Measurements from ENCODE around the gene PTCRA. TPM values are rescaled to one million over a fixed set of nuclear protein-coding genes. Genes with fewer than 3 reads are reported as not detected.

Gene PTCRA
- total RNA-seq, 1 donor from 2014 or later, result not detected

DNA sequence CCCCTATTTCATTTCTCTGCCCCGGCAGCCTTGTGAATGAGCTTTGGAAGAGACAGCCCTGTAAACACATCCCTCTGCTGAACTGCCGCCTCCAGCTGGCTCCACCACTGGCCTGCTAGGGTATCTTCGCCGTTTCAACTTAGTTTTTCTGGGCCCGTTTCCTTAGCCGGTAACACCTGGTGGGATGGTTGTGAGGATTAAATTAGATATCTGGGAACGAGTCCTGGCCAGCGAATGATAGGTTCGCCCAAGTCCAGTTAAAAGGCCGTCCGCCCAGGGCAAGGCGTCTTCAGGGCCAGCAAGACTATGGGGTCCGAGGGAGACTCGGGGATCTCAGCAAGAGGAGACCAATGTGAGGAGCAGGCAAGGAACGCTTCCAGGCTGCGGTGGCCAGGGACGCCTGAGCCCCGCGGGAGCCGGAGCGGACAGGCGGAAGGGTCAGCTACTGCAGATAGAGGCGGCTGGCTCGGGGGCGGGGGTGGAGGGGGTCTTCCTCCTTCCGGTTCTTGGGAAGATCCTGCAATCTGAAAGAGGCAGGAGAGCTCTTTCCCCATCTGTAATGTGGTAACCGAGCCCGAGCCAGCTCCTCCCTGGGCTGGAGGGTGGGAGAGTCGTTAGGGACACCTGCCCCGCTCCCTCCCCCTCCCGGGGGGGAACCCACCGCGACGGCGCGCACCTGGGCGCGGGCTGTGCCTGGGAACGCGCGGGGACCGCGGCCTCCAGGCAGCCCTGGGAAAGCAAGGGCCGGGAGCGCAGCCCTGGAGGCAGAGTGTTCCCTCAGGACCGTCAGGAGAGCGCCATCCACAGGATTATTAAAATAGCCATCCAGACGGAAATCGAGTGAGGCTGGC, 4.5 kb upstream of the PTCRA start:
- Histone ChIP-seq H3K4me2 (peak overlapping the region; percentile 91), H3K36me3 (no peaks in the 10 kb centered on the region), H3K4me3 (peak overlapping the region; percentile 69), H3K79me2 (ENCODE audit: low read depth) (no peaks in the 10 kb centered on the region), H3K4me1 (no peaks in the 10 kb centered on the region), H3F3A (ENCODE audit: low read depth) (peaks cover 28% of the 10 kb centered on the region), H2AFZ (replicated peaks) (peak overlapping the region; percentile 99), H3K27ac (peak overlapping the region; percentile 95), H3K9ac (no peak overlapping the region), H3K27me3 (no peaks in the 10 kb centered on the region), H4K20me1 (ENCODE audit: low read depth) (no peaks in the 10 kb centered on the region), H3K9me3 (ENCODE audit: low read depth) (no peaks in the 10 kb centered on the region)
- peak overlapping the region; percentile 26 for H3K27ac Mint-ChIP-seq
- DNase-seq (ENCODE audit: low spot score), result peak; percentile 87
- TF ChIP-seq, protein P1, sequence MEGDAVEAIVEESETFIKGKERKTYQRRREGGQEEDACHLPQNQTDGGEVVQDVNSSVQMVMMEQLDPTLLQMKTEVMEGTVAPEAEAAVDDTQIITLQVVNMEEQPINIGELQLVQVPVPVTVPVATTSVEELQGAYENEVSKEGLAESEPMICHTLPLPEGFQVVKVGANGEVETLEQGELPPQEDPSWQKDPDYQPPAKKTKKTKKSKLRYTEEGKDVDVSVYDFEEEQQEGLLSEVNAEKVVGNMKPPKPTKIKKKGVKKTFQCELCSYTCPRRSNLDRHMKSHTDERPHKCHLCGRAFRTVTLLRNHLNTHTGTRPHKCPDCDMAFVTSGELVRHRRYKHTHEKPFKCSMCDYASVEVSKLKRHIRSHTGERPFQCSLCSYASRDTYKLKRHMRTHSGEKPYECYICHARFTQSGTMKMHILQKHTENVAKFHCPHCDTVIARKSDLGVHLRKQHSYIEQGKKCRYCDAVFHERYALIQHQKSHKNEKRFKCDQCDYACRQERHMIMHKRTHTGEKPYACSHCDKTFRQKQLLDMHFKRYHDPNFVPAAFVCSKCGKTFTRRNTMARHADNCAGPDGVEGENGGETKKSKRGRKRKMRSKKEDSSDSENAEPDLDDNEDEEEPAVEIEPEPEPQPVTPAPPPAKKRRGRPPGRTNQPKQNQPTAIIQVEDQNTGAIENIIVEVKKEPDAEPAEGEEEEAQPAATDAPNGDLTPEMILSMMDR (IDR thresholded peaks at IDR 0.05), result peak; percentile 59
- peak; percentile 30 for TF ChIP-seq EZH2 (IDR thresholded peaks at IDR 0.05)
- TF ChIP-seq EZH2phosphoT487 (IDR thresholded peaks at IDR 0.05), result no peak
- H3K4me1 Mint-ChIP-seq, result peaks cover 4% of the 10 kb centered on the region
- H3K9me3 Mint-ChIP-seq, result no peaks in the 10 kb centered on the region
- H3K4me3 Mint-ChIP-seq, result peak overlapping the region; percentile 52
- H3K36me3 Mint-ChIP-seq, result no peaks in the 10 kb centered on the region
- H3K27me3 Mint-ChIP-seq (ENCODE audit: insufficient read depth, low read depth), result peaks cover 9% of the 10 kb centered on the region

DNA sequence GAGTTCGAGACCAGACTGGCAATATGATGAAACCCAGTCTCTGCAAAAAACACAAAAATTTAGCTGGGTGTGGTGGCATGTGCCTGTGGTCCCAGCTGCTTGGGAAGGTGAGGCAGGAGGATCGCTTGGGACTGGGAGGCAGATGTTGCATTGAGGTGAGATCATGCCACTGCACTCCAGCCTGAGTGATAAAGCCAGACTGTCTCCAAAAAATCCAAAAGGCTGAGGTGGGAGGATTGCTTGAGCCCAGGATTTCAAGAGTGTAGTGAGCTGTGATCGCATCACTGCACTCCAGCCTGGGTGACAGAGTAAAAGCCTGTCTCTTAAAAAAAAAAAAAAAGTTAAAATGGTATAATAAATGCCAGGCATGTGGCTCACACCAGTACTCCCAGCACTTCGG, 1.3 kb upstream of the PTCRA start:
- H3K79me2 ChIP-seq (ENCODE audit: low read depth), result no peaks in the 10 kb centered on the region
- Mint-ChIP-seq H3K9me3 (no peaks in the 10 kb centered on the region), H3K4me1 (peaks cover 4% of the 10 kb centered on the region), H3K27me3 (ENCODE audit: insufficient read depth, low read depth) (peaks cover 10% of the 10 kb centered on the region), H3K4me3 (no peak overlapping the region), H3K36me3 (no peaks in the 10 kb centered on the region), H3K27ac (no peak overlapping the region)
- H3K4me2 ChIP-seq, result no peak overlapping the region
- H3K36me3 ChIP-seq, result no peaks in the 10 kb centered on the region
- DNase-seq (ENCODE audit: low spot score), result no peak
- TF ChIP-seq EZH2 (IDR thresholded peaks at IDR 0.05) (no peak), EZH2phosphoT487 (IDR thresholded peaks at IDR 0.05) (no peak)
- TF ChIP-seq, protein P1 (IDR thresholded peaks at IDR 0.05), result no peak
- H3F3A ChIP-seq (ENCODE audit: low read depth), result peaks cover 28% of the 10 kb centered on the region
- no peaks in the 10 kb centered on the region for H3K9me3 ChIP-seq (ENCODE audit: low read depth)
- no peaks in the 10 kb centered on the region for H3K4me1 ChIP-seq
- H3K9ac ChIP-seq, result no peak overlapping the region
- H2AFZ ChIP-seq (replicated peaks), result no peak overlapping the region
- no peak overlapping the region for H3K27ac ChIP-seq
- H3K4me3 ChIP-seq, result no peak overlapping the region
- H4K20me1 ChIP-seq (ENCODE audit: low read depth), result no peaks in the 10 kb centered on the region
- no peaks in the 10 kb centered on the region for H3K27me3 ChIP-seq

DNA sequence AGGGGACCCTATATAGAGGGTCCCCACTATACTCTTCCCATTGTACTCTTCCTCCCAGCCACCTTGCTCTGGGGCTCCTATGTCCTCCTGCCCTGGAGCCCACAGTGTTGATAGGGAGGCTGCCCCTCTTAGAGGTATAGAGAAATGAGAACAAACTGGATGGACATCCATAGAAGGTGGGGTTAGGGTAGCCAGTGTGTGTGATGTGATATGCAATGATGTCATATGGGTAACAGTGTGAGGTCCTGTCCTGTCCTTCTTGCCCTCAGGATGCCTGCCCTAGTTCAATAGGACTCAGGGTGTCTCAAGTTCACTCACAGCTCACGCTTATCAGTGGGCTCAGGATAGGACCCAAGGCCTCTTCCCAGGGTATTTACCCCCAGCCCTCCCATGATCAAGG, 435 bp downstream of the PTCRA start:
- no peaks in the 10 kb centered on the region for H3K36me3 ChIP-seq
- no peak overlapping the region for H3K4me2 ChIP-seq
- Mint-ChIP-seq H3K27me3 (ENCODE audit: insufficient read depth, low read depth) (peaks cover 5% of the 10 kb centered on the region), H3K4me1 (peaks cover 1% of the 10 kb centered on the region), H3K4me3 (no peak overlapping the region), H3K36me3 (no peaks in the 10 kb centered on the region), H3K27ac (no peak overlapping the region), H3K9me3 (no peaks in the 10 kb centered on the region)
- H3F3A ChIP-seq (ENCODE audit: low read depth), result peaks cover 18% of the 10 kb centered on the region
- H3K4me3 ChIP-seq, result no peak overlapping the region
- H3K9ac ChIP-seq, result no peak overlapping the region
- no peaks in the 10 kb centered on the region for H3K4me1 ChIP-seq
- no peaks in the 10 kb centered on the region for H3K27me3 ChIP-seq
- H2AFZ ChIP-seq (replicated peaks), result no peak overlapping the region
- TF ChIP-seq EZH2 (IDR thresholded peaks at IDR 0.05) (no peak), EZH2phosphoT487 (IDR thresholded peaks at IDR 0.05) (no peak)
- TF ChIP-seq, protein P1 (IDR thresholded peaks at IDR 0.05), result no peak
- DNase-seq (ENCODE audit: low spot score), result no peak
- no peaks in the 10 kb centered on the region for H4K20me1 ChIP-seq (ENCODE audit: low read depth)
- no peaks in the 10 kb centered on the region for H3K79me2 ChIP-seq (ENCODE audit: low read depth)
- no peaks in the 10 kb centered on the region for H3K9me3 ChIP-seq (ENCODE audit: low read depth)
- H3K27ac ChIP-seq, result no peak overlapping the region
